Trophoblast cell (in vitro differentiated cells and primary cell): Measurements from ENCODE around the gene POU6F2.

Experiments used
- DNase-seq, 2 donors: peaks; one replicate each; pipeline ENCODE4 v3.0.0-alpha.2; 2016
- H2AFZ ChIP-seq: 2 replicates; pipeline ENCODE4 v1.6.1; 2013; ENCODE audit warnings: low read length, moderate library complexity, mild to moderate bottlenecking; ENCODE audit not compliant: insufficient read depth, poor library complexity
- H2AK5ac ChIP-seq: 2 replicates; pipeline ENCODE4 v1.6.1; 2013; ENCODE audit warnings: mild to moderate bottlenecking, low read length
- H2BK120ac ChIP-seq: 2 replicates; pipeline ENCODE4 v1.6.1; 2013; ENCODE audit warnings: low read length, mild to moderate bottlenecking, moderate library complexity; ENCODE audit not compliant: insufficient read depth, poor library complexity
- H2BK12ac ChIP-seq: 2 replicates; pipeline ENCODE4 v1.6.1; 2013; ENCODE audit warnings: mild to moderate bottlenecking, low read length, moderate library complexity
- H2BK5ac ChIP-seq: 2 replicates; pipeline ENCODE4 v1.6.1; 2013; ENCODE audit warnings: low read length, low read depth, moderate library complexity, mild to moderate bottlenecking; ENCODE audit not compliant: poor library complexity
- H3K14ac ChIP-seq: 2 replicates; pipeline ENCODE4 v1.6.1; 2013; ENCODE audit warnings: mild to moderate bottlenecking, low read length
- H3K18ac ChIP-seq: 2 replicates; pipeline ENCODE4 v1.6.1; 2013; ENCODE audit warnings: mild to moderate bottlenecking, low read length
- H3K23ac ChIP-seq: 2 replicates; pipeline ENCODE4 v1.6.1; 2013; ENCODE audit warnings: low read length
- H3K27ac ChIP-seq: 2 replicates; pipeline ENCODE4 v1.5.1; 2013; ENCODE audit warnings: low read depth, mild to moderate bottlenecking, inconsistent platforms, low read length, moderate library complexity
- H3K27me3 ChIP-seq: 2 replicates; pipeline ENCODE4 v1.6.1; 2013; ENCODE audit warnings: inconsistent platforms, mild to moderate bottlenecking, low read length, moderate library complexity; ENCODE audit not compliant: insufficient read depth
- H3K36me3 ChIP-seq, 2 experiments: 1 replicate in 1 of 2; 2 replicates in 1 of 2; pipeline ENCODE4 v1.6.1; 2013; ENCODE audit warnings: low read length in 2 of 2, mild to moderate bottlenecking in 2 of 2, moderate library complexity in 1 of 2; ENCODE audit not compliant: insufficient read depth in 2 of 2, control insufficient read depth in 1 of 2
- H3K4ac ChIP-seq: 2 replicates; pipeline ENCODE4 v1.6.1; 2013; ENCODE audit warnings: low read depth, mild to moderate bottlenecking, low read length, moderate library complexity
- H3K4me1 ChIP-seq, 2 experiments: 1 replicate in 1 of 2; 2 replicates in 1 of 2; pipeline ENCODE4 v1.6.1; 2013; ENCODE audit warnings: low read length in 2 of 2, mild to moderate bottlenecking in 2 of 2, moderate library complexity in 1 of 2; ENCODE audit not compliant: insufficient read depth in 2 of 2, control insufficient read depth in 1 of 2
- H3K4me2 ChIP-seq: 2 replicates; pipeline ENCODE4 v1.6.1; 2013; ENCODE audit warnings: inconsistent platforms, mild to moderate bottlenecking, low read length, moderate library complexity
- H3K4me3 ChIP-seq: 2 replicates; pipeline ENCODE4 v1.5.1; 2013; ENCODE audit warnings: mild to moderate bottlenecking, low read depth, low read length, inconsistent platforms
- H3K79me1 ChIP-seq: one replicate; pipeline ENCODE4 v1.6.1; 2013; ENCODE audit warnings: low read length
- H3K79me2 ChIP-seq: 2 replicates; pipeline ENCODE4 v1.6.1; 2013; ENCODE audit warnings: low read length, mild to moderate bottlenecking; ENCODE audit not compliant: control insufficient read depth, insufficient read depth, poor library complexity
- H3K9ac ChIP-seq: 2 replicates; pipeline ENCODE4 v1.6.1; 2013; ENCODE audit warnings: mild to moderate bottlenecking, low read length
- H3K9me3 ChIP-seq: 2 replicates; pipeline ENCODE4 v1.6.1; 2013; ENCODE audit warnings: low read depth, mild to moderate bottlenecking, control low read depth, inconsistent platforms, low read length; ENCODE audit not compliant: insufficient read depth
- H4K12ac ChIP-seq: 2 replicates; pipeline ENCODE4 v1.6.1; 2013; ENCODE audit warnings: low read depth, mild to moderate bottlenecking, low read length, moderate library complexity
- H4K8ac ChIP-seq: 2 replicates; pipeline ENCODE4 v1.6.1; 2013; ENCODE audit warnings: low read depth, mild to moderate bottlenecking, low read length, moderate library complexity
- H4K91ac ChIP-seq: one replicate; pipeline ENCODE4 v1.6.1; 2013; ENCODE audit warnings: low read depth, mild to moderate bottlenecking, low read length, moderate library complexity
- WGBS: extraction: QIAGEN DNeasy Blood & Tissue Kit; methylation state at CpG from one replicate; pipeline ENCODE4 v1.1.7; 2013; ENCODE audit warnings: missing lambda C conversion rate; ENCODE audit not compliant: insufficient read length, insufficient coverage; ENCODE audit errors: extremely low coverage; 5-methylcytosine and 5-hydroxymethylcytosine counted together

POU6F2 gene

DNA sequence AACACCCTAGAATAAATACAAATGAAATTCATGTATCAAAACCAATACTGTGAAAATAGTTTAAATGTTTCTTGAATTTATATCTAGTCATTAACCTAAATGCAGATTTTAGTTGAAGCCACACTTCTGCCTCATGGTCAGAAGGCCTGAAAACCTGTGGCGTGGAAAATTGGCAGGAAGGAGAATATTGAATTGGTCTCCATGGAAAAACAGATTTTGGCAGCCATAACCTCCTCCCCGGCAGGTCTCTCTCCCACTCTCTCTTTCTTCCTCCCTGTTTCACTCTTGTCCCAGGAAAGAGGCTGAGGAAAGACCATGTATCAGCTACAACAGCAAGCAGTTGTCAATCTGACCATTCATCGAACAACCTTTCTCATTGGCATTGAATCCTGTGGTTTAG lies 427.9 kb downstream of the POU6F2 start:
- Histone ChIP-seq H3K79me2 (no peaks in the 10 kb centered on the region), H3K9ac (no peak overlapping the region), H2BK12ac (no peak overlapping the region), H2BK120ac (no peak overlapping the region), H3K4ac (no peak overlapping the region), H4K91ac (no peak overlapping the region), H3K4me3 (no peak overlapping the region), H4K8ac (no peak overlapping the region), H3K14ac (no peak overlapping the region), H2BK5ac (no peak overlapping the region), H3K27me3 (no peaks in the 10 kb centered on the region), H4K12ac (no peak overlapping the region), H2AFZ (no peak overlapping the region), H3K79me1 (no peaks in the 10 kb centered on the region), H3K18ac (no peak overlapping the region), H3K4me1 (no peaks in the 10 kb centered on the region), H3K4me2 (no peak overlapping the region), H3K36me3 (no peaks in the 10 kb centered on the region), H2AK5ac (no peak overlapping the region), H3K23ac (no peak overlapping the region), H3K27ac (no peak overlapping the region), H3K9me3 (no peaks in the 10 kb centered on the region)
- no peak for DNase-seq
- WGBS, result no CpG with 5 or more reads among the region's 3 CpGs

- Histone ChIP-seq H3K23ac (no peak overlapping the region), H4K12ac (no peak overlapping the region), H3K18ac (no peak overlapping the region), H3K14ac (no peak overlapping the region), H3K27me3 (no peaks in the 10 kb centered on the region), H4K91ac (no peak overlapping the region), H3K4ac (no peak overlapping the region), H3K9ac (no peak overlapping the region), H2AFZ (no peak overlapping the region), H2BK120ac (no peak overlapping the region), H3K79me2 (no peaks in the 10 kb centered on the region), H4K8ac (no peak overlapping the region), H2BK5ac (no peak overlapping the region), H2AK5ac (no peak overlapping the region), H3K4me1 (no peaks in the 10 kb centered on the region), H3K4me3 (no peak overlapping the region), H3K79me1 (no peaks in the 10 kb centered on the region), H3K4me2 (no peak overlapping the region), H3K36me3 (no peaks in the 10 kb centered on the region), H3K27ac (no peak overlapping the region), H3K9me3 (no peaks in the 10 kb centered on the region), H2BK12ac (no peak overlapping the region)
- WGBS, result no CpG with 5 or more reads among the region's 10 CpGs
- DNase-seq, result no peak
Observed at GRCh38 chr7:39406467-39406866, 428.8 kb downstream of the POU6F2 start.

DNA sequence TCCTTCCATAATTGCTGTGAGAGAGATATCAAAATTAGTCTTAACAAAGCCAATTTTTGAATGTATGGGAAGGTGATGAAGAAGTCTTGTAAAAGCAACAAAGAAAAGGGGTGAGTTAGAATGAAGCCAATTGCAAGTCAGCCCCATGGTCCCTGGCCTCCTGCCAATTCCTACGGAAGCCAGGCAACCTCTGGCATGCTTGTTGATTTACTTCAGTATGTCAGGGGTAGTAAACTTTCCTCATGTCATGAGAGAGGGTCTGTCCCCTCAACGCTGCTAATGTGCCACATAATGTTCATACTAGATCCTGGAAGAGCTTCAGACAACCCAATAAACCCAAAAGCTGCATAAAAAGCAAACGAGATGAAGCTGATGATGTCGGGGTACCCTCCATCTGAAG lies 429.4 kb downstream of the POU6F2 start:
- H4K8ac ChIP-seq, result no peak overlapping the region
- DNase-seq, result no peak
- no peak overlapping the region for H2BK120ac ChIP-seq
- H3K4me2 ChIP-seq, result no peak overlapping the region
- H3K23ac ChIP-seq, result no peak overlapping the region
- no peak overlapping the region for H2AK5ac ChIP-seq
- no peak overlapping the region for H3K18ac ChIP-seq
- H3K79me1 ChIP-seq, result no peaks in the 10 kb centered on the region
- H4K91ac ChIP-seq, result no peak overlapping the region
- no peaks in the 10 kb centered on the region for H3K4me1 ChIP-seq
- no peaks in the 10 kb centered on the region for H3K9me3 ChIP-seq
- H3K4me3 ChIP-seq, result no peak overlapping the region
- no peak overlapping the region for H2BK12ac ChIP-seq
- H3K27ac ChIP-seq, result no peak overlapping the region
- H4K12ac ChIP-seq, result no peak overlapping the region
- H3K36me3 ChIP-seq, result no peaks in the 10 kb centered on the region
- WGBS, result no CpG with 5 or more reads among the region's 4 CpGs
- no peak overlapping the region for H3K14ac ChIP-seq
- H3K27me3 ChIP-seq, result no peaks in the 10 kb centered on the region
- no peak overlapping the region for H2BK5ac ChIP-seq
- no peak overlapping the region for H3K9ac ChIP-seq
- H3K4ac ChIP-seq, result no peak overlapping the region
- no peaks in the 10 kb centered on the region for H3K79me2 ChIP-seq
- no peak overlapping the region for H2AFZ ChIP-seq

DNA sequence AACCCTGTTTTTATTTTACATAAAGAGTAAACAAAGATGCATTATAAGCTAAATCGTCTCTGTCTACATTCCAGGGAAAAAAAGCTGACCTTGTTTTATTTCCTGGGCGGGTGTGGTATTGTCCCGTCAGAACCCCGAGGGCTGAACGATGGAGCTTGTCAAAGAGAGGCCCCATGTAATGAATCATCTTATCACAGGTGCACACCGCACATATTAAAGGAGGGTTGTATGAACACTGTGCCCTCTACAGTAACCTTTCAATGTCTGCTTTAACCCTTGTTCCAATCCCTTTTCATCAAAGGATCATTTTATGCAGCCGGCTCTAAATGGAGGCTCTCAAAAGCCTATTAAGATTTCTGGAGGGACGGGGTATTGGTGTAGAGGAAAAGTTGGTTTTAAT lies 430.0 kb downstream of the POU6F2 start:
- Histone ChIP-seq H2AFZ (no peak overlapping the region), H2AK5ac (no peak overlapping the region), H3K9me3 (no peaks in the 10 kb centered on the region), H3K27ac (no peak overlapping the region), H3K9ac (no peak overlapping the region), H3K4me3 (no peak overlapping the region), H3K79me1 (no peaks in the 10 kb centered on the region), H3K23ac (no peak overlapping the region), H3K4ac (no peak overlapping the region), H4K12ac (no peak overlapping the region), H3K4me2 (no peak overlapping the region), H3K18ac (no peak overlapping the region), H3K36me3 (no peaks in the 10 kb centered on the region), H3K27me3 (no peaks in the 10 kb centered on the region), H4K91ac (no peak overlapping the region), H3K14ac (no peak overlapping the region), H2BK5ac (no peak overlapping the region), H3K79me2 (no peaks in the 10 kb centered on the region), H3K4me1 (no peaks in the 10 kb centered on the region), H4K8ac (no peak overlapping the region), H2BK120ac (no peak overlapping the region), H2BK12ac (no peak overlapping the region)
- no CpG with 5 or more reads among the region's 8 CpGs for WGBS
- no peak for DNase-seq
